ENCODE measurements around the gene LRRC70.

LRRC70 gene

GRCh38 chr5:62575066-62575465 is 3.6 kb upstream of the LRRC70 start:
- no peak for DNase-seq (ENCODE audit: low spot score)

DNA sequence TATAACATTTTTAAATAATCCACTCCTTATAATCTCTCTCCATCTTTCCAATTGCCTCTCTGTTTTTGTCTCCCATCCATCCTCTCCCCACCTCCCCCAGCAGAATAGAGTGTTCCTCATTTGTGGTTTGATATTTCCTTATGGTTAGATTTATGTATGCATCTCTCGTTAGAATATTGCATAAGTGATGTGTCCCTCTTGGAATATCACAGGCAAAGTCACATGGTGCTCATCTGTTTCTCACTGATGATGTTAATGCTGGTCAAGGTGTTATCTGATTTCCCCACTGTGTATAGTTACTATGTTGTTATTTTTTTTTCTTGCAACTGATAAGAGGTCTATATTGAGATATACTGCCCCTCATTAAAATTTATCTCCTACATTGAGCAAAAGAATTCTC is 3.1 kb upstream of the LRRC70 start:
- no peak for DNase-seq (ENCODE audit: low spot score)

- DNase-seq (ENCODE audit: low spot score): no peak
These were observed 1.9 kb upstream of the LRRC70 start for GRCh38 chr5:62576570-62577170.

GRCh38 chr5:62577488-62577887 is 1.1 kb upstream of the LRRC70 start:
- DNase-seq (ENCODE audit: low spot score): no peak

- DNase-seq (ENCODE audit: low spot score): no peak
These were observed 1.1 kb downstream of the LRRC70 start for GRCh38 chr5:62579761-62580160.

DNA sequence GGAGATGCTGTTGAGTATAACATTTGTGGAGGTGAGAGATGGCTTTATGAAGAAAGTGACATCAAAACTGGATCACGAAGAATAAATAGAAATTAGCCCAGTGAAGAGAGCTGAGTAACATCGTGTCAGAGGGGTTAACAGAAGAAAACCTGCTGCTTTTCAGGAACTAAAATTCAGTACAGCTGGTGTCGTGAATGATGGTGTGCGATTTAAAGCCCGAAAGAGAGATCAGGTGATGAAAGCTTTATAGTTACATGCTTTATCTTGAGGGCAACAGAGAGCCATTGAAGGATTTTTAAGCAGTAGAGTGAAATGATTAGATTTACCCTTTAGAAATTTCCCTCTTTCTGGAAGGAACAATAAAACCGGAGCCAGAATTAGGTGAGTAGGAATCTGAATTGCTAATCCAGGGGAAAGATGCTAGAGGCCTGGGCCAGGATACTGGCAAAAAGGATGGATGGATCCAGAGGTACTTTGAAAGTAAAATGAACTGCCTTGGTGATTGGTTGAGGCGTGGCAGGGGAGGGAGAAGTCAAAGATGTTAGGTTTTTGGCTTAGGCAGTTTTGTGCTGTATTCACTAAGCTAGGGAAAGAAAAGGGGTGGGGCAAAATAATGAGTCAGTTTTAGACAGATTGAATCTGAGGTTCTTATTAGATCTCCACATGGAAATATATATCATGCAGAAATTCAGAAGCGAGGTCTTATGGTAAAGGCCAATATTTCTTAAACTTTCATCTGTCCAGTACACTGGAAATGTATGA is 3.4 kb downstream of the LRRC70 start:
- DNase-seq (ENCODE audit: low spot score): no peak

DNA sequence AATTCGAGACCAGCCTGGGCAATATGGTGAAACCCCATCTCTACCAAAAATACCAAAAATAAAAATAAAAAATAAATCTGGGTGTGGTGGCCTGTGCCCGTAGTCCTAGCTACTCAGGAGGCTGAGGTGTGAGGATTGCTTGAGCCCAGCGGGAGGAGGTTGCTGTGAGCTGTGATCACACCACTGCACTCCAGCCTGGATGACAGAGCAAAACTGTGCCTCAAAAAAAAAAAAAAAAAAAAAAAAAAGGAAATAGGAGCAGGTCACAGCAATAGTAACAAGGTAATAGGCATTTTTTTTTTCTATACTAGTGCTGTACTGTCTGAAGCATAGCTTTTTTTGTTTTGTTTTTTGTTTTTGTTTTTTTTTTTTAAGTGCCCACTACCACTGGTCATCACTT is 5.8 kb downstream of the LRRC70 start:
- no peak for DNase-seq (ENCODE audit: low spot score)

DNA sequence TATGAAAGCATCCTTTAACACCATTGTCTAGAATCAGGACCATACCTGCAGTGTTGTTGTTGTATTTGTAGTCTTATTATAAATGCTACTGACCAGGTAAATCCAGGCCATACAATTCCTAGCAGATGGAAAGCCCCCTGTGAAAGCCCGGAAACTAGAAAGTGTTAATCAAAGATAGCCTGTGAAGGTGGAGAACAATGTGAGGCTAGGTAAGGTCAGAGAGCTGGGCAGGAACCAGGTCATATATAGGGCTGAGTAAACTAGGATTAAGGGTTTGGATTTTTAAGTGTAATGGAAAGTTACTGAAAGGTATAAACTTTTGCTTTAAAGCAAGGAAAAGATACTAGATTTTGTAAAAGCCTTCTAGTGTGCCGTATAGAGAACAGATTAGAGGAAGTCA is 6.7 kb downstream of the LRRC70 start:
- no peak for DNase-seq (ENCODE audit: low spot score)

GRCh38 chr5:62585751-62586150 is 7.1 kb downstream of the LRRC70 start:
- DNase-seq (ENCODE audit: low spot score): no peak

DNA sequence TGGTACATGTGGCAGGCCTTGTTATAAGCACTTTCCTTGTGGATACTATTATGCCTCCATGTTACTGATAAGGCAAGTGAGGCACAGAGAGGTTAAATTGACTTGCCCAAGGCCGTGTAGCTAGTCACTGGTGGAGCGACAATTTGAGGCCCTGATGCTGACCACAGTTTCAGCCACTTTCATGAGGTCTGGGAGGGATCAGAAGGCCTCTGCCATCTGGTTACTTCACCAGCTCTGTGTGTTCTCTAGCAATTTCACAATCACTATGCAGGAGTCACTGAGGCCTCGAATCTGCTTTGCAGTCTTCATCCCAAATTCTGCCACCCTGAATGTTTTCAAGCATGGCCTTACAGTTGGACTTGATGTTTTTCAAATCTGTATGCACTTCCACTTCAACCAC is 9.1 kb downstream of the LRRC70 start:
- DNase-seq (ENCODE audit: low spot score): no peak

DNA sequence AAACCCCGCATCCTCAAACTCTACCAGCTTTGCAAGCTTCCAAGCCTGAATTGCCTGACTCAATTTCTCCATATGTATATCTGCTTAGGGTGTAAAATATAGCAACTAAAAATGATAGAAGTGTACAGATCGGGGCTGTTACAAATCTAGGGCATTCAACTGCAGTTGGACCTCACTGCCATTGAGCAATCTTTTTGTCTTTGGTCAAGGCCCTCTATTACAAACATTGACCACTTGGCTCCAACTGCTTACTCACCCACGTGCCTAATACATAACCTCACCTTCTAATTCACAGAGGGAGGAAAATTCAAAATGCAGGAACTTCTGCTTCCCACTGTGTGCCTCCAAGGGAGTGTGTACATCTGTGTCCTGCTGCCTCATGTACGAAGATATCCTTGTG is 10.0 kb downstream of the LRRC70 start:
- no peak for DNase-seq (ENCODE audit: low spot score)

- no peak for DNase-seq (ENCODE audit: low spot score)
These were observed 10.9 kb downstream of the LRRC70 start for GRCh38 chr5:62589504-62589903.

DNA sequence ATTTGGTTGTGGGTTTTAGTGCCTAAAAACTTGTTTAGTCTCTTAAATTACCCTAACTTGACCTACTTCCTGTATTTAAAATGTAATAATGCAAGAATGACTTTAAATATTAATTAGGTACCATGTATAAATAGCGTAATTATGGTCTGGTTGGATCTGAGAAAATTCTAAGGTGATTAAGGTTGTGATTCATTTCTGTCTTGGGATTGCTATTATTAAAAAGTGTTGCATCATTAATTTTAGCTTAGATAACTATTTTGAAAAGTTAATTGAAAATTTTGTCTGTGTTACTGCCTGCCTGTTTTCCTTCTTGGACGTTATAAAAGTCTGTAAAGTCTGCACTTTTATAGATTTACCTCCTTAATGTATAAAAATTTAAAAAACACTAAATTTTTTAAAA is 11.8 kb downstream of the LRRC70 start:
- no peak for DNase-seq (ENCODE audit: low spot score)

DNA sequence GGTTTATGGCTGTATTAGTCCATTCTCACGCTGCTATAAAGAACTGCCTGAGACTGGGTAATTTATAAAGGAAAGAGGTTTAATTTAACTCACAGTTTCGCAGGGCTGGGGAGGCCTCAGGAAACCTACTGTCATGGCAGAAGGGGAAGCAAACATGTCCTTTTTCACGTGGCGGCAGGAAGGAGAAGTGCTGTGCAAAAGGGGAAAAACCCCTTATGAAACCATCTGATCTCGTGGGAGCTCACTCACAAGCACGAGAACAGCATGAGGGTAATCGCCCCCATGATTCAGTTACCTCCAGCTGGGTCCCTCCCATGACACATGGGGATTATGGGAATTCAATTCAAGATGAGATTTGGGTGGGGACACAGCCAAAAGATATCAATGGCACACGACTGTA is 13.9 kb downstream of the LRRC70 start:
- DNase-seq (ENCODE audit: low spot score): no peak

GRCh38 chr5:62593331-62593730 is 14.7 kb downstream of the LRRC70 start:
- DNase-seq (ENCODE audit: low spot score): no peak

DNA sequence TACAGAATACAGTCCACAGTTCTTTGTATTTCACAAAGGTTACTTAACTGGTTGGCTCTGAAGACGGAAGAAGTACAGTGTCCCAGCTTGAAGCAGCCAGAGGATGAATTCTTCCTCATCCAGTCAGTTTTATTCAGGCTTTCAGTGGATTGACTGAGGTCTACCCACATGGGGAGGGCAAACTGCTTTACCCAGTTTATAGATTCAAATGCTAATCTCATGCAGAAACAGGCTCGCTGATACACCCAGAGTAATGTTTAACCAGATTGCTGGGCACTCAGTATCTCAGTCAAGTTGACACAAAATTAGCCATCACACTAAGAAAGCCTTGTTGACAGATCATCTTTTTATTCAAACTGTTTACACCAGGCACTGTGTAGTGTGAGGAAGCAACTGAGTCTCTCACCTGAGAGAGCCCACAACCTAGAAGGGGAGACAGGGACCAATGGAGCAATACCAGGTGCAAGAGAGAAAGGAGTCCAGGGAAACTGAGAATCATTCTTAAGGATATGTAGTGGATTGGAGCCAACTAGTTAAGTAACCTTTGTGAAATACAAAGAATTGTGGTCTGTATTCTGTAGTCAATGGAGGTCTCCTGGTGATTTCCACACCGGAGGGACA is 15.9 kb downstream of the LRRC70 start:
- DNase-seq (ENCODE audit: low spot score): no peak

DNA sequence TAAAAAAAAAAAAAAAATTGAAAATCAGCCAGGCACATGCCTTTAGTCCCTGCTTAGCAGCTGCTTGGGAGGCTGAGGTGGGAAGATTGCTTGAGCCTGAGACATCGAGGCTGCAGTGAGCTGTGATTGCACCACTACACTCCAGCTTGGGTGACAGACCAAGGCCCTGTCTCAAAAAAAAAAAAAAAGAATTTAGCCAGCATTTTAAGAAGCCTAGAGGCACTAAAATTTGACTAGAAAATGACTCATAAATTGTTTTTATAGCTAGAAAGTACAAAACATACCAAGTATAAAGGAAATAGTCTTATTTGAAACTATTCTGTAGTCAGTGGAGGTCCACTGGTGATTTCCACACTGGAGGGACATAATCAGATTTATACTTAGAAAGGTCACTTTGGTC is 17.5 kb downstream of the LRRC70 start:
- no peak for DNase-seq (ENCODE audit: low spot score)

DNA sequence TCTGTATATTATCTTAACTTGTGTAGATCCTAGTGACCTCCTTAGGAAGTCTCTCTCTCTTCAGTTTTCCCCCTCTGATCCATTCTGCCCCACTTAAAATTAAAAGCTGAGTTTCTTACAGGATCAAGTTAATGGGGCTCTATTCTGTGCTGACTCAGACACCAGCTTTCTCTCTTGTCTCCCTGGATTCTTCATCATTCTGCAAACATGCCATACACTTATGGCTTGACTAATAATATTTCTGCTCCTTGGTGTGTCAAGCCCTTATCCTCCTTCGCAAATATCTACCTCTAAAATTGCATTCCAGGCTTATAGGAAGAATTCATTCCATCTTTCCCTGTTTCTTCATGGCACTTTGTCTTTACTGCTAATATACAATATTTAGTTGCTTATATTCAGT is 18.1 kb downstream of the LRRC70 start:
- no peak for DNase-seq (ENCODE audit: low spot score)

DNA sequence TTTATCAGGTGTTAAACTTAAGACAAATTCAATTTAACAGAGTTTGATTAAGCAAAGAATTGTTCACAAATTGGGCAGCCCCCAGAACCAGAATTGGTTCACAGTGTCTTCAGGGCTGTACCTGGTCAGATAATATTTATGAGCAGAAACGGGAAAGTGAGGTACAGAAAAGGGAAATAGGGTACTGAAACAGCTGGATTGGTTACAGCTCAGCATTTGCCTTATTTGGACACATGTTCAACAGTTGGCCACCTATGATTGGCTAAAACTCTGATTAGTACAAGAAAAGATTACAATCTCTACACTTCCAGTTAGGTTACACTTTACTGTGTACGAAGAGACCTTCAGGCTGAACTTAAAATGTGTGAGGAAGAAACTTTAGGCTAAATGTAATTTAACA is 18.7 kb downstream of the LRRC70 start:
- no peak for DNase-seq (ENCODE audit: low spot score)

DNA sequence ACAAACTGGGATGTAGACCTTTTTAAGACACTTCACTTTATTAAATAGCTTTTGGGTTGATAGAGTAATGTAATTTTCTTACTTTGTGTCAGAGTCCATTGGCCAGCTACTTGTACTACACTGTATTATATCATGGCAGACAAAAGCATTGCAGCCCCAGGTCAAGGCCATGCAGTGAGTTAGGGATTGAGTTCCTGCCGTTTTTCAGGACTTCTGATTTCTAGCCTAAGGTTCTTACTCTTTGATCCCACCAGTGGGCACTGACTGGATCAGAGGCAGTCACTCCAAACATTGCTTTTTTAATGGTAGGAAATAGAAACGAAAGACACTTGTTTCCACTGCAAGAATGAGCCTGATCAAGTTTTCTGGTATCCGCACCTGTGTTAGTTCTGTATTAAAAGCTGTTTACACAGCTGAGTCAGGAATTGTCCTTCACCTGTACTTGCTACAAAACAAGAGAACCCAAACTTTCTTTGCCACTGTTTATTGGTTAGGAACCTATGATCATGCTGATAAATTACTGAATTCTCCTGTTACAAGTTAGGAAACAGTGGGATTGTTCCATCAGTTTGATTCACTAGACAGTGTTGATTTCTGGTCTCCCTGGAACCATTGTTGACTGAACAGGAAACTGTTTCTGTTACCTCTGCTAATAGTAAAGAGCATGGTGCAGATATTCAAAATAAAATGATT is 22.1 kb downstream of the LRRC70 start:
- no peak for DNase-seq (ENCODE audit: low spot score)

GRCh38 chr5:62603934-62604333 is 25.3 kb downstream of the LRRC70 start:
- DNase-seq (ENCODE audit: low spot score): no peak

DNA sequence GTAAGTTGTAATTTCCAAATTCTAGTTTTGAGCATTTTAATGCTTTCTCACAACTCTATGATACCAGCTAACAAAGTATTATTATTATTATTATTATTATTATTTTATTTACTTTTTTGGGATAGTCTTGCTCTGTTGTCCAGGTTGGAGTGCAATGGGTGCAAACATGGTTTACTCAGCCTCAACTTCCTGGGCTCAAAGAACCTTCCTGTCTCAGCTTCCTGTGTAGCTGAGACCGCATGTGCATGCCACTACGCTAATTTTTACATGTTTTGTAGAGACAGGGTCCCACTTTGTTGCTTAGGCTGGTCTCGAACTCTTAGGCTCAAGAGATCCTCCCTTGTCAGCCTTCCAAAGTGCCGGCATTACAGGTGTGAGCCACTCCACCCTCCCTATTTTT is 27.0 kb downstream of the LRRC70 start:
- no peak for DNase-seq (ENCODE audit: low spot score)

DNA sequence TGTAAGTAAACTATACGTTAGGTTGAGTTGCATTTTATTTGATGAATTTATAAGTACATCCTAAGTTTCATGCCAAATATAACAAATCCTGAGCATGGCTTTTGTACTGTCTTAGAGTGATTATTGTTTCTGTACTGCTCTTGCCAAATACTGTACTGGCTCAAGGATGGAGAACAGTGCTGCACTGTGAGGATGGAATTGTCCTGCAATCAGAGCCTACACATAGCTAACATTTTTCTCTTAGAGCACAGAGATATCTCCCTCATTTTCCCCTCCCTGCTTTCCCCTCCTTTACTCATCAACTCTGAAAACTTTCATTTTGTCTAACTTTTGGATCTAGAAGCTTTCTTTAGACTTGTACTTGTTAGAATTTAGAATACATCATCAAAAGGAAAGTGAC is 28.3 kb downstream of the LRRC70 start:
- no peak for DNase-seq (ENCODE audit: low spot score)
